ENCODE measurements around the gene ROGDI. TPM values are rescaled to one million over a fixed set of nuclear protein-coding genes. Genes with fewer than 3 reads are reported as not detected.

ROGDI gene
- total and polyA plus RNA-seq, 2 of the 13 experiments (the other 11 are each of a cell fraction or from before 2014, with no cell fraction given): 19.2 to 42.1 TPM

GRCh38 chr16:4753227-4753626, 49.2 kb downstream of the ROGDI start (continued):
- TF ChIP-seq CTCF (CRISPR knock-in tag; IDR thresholded peaks at IDR 0.05) (no peak), ZC3H4 (CRISPR knock-in tag; IDR thresholded peaks at IDR 0.05; ENCODE audit: borderline replicate concordance) (no peak), ZBTB46 (CRISPR knock-in tag; IDR thresholded peaks at IDR 0.05; ENCODE audit: borderline replicate concordance) (no peak), NR2F2 (IDR thresholded peaks at IDR 0.05; ENCODE audit: borderline replicate concordance, low read depth) (no peak), ZNF468 (CRISPR knock-in tag; IDR thresholded peaks at IDR 0.05) (no peak)

- no peaks in the 10 kb centered on the region for H3K4me1 ChIP-seq (ENCODE audit: insufficient read depth, low read length)
- H3K9me3 ChIP-seq (ENCODE audit: low read length): no peaks in the 10 kb centered on the region; the same call in 1 of the 2 replicates
- H3K27me3 ChIP-seq (ENCODE audit: control insufficient read depth in 1 of 2, insufficient read depth in 2 of 2, low read length in 2 of 2): no peaks in the 10 kb centered on the region
- DNase-seq (ENCODE audit: low spot score) (no peak), ATAC-seq (no peak), FAIRE-seq (no peak)
- WGBS (ENCODE audit: low lambda C conversion rate): 98% methylated on average over 24 of the region's 44 CpGs
- H3K79me2 ChIP-seq (ENCODE audit: insufficient read depth, low read length): peaks cover 3% of the 10 kb centered on the region
- no peak overlapping the region for H3K4me2 ChIP-seq (ENCODE audit: low read depth, low read length)
- no peak overlapping the region for H3K4me3 ChIP-seq (replicated peaks in 1 of 3; ENCODE audit: insufficient read depth in 1 of 3, low read depth in 2 of 3, low read length in 3 of 3)
- ChIA-PET POLR2A (interaction anchor here (1.0 kb wide), 2 partner anchors 16 kb away, joined by 3 to 4 read pairs; no protein-coding TSS in a partner anchor), CTCF (ENCODE audit: low intra/inter-chr PET ratio, low total read pairs) (no interaction called here)
- no peak overlapping the region for H2AFZ ChIP-seq (ENCODE audit: low read length)
- in situ Hi-C loops (cut with HindIII; ENCODE audit: extremely low pct_ligation_motif_present, low pct_unique_long_range_greater_than_20kb) (no loop called here), intact Hi-C loops (cut with micrococcal nuclease; ENCODE audit: unreplicated experiment) (no loop called here)
- no TSS peak for BruUV-seq (replicated peaks)
- H3K36me3 ChIP-seq (replicated peaks in 1 of 2; ENCODE audit: control insufficient read depth in 1 of 2, insufficient read depth in 2 of 2, low read length in 2 of 2): peaks cover 19 to 46% of the 10 kb centered on the region in 2 experiments
- H4K20me1 ChIP-seq (ENCODE audit: insufficient read depth, low read length): no peaks in the 10 kb centered on the region
- H3K9ac ChIP-seq (ENCODE audit: insufficient read depth, low read depth, low read length): no peak overlapping the region
- no peak for TF ChIP-seq ZNF776 (CRISPR knock-in tag; IDR thresholded peaks at IDR 0.05)
- no peak for TF ChIP-seq MLXIP (CRISPR knock-in tag; IDR thresholded peaks at IDR 0.05; ENCODE audit: borderline replicate concordance)
- TF ChIP-seq ZMYM3 (CRISPR knock-in tag; IDR thresholded peaks at IDR 0.05): no peak
- TF ChIP-seq ZFP90 (CRISPR knock-in tag; IDR thresholded peaks at IDR 0.05; ENCODE audit: borderline replicate concordance): no peak
- no peak for TF ChIP-seq HMGA1 (CRISPR knock-in tag; conservative IDR thresholded peaks at IDR 0.05)
- TF ChIP-seq ELF4 (CRISPR knock-in tag; IDR thresholded peaks at IDR 0.05; ENCODE audit: borderline replicate concordance): no peak
- TF ChIP-seq RBFOX2 (IDR thresholded peaks at IDR 0.05; ENCODE audit: low read depth, low read length): peak; percentile 46; the same call in 1 of the 2 replicates
- H3K27ac ChIP-seq (ENCODE audit: extremely low read length, insufficient read depth, low read length): no peak overlapping the region
These were observed 49.9 kb downstream of the ROGDI start for GRCh38 chr16:4752351-4753100.
